ENCODE measurements around the gene CD47.

The CD47 gene

DNA sequence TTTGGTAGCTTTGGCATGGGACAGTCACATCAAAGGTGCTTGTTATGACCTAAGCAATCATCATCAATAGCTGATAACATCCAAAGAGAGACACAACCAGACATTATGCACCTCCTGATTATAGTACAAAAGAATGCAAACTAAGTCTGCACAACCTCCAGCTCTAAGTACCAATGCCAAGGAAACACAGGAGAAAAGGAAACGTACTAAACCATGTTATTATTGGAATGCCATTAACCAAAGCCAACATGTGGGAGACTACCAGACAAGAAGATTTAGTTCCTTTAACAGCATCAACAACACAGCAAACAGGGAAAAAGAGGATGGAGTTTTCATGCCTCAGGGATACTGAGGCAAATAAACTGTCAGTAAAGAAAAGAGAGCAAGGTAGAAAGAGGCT is 61.4 kb downstream of the CD47 start:
- no peak overlapping the region for H2BK12ac ChIP-seq (ENCODE audit: low read length)
- no peak overlapping the region for H4K8ac ChIP-seq (ENCODE audit: low read depth, low read length)
- H2AFZ ChIP-seq (ENCODE audit: low read length) = no peak overlapping the region
- H3K27me3 ChIP-seq (ENCODE audit: control insufficient read depth in 3 of 3, insufficient read depth in 3 of 3, low read depth in 1 of 3, low read length in 3 of 3) = no peaks in the 10 kb centered on the region
- no peak overlapping the region for H3K23ac ChIP-seq (ENCODE audit: low read depth, low read length, poor library complexity)
- no peak overlapping the region for H3K18ac ChIP-seq (ENCODE audit: low read length)
- no peaks in the 10 kb centered on the region for H3K36me3 ChIP-seq (replicated peaks in 1 of 2; ENCODE audit: control insufficient read depth in 2 of 2, insufficient read depth in 2 of 2, low read length in 2 of 2)
- H3K4me3 ChIP-seq (ENCODE audit: low read length in 2 of 2) = no peak overlapping the region
- no peak overlapping the region for H3K4ac ChIP-seq (ENCODE audit: low read length)
- no peak for DNase-seq (ENCODE audit: low spot score)
- no peaks in the 10 kb centered on the region for H3K79me1 ChIP-seq (ENCODE audit: low read depth, low read length)
- H3K9me3 ChIP-seq (replicated peaks in 1 of 2; ENCODE audit: control insufficient read depth in 2 of 2, insufficient read depth in 1 of 2, low read depth in 1 of 2, low read length in 2 of 2) = peaks cover 0 to 5% of the 10 kb centered on the region in 2 donors
- no peak overlapping the region for H2AK5ac ChIP-seq (ENCODE audit: low read depth, low read length)
- H2BK5ac ChIP-seq (ENCODE audit: low read length) = no peak overlapping the region
- no peak overlapping the region for H3K4me2 ChIP-seq (ENCODE audit: insufficient read depth, low read length, poor library complexity, severe bottlenecking)
- H4K91ac ChIP-seq (ENCODE audit: low read depth, low read length, poor library complexity) = no peak overlapping the region
- peaks cover 0 to 7% of the 10 kb centered on the region in 2 donors for H3K4me1 ChIP-seq (ENCODE audit: control insufficient read depth in 2 of 2, insufficient read depth in 1 of 2, low read depth in 1 of 2, low read length in 2 of 2)
- H3K27ac ChIP-seq (replicated peaks; ENCODE audit: low read length) = no peak overlapping the region
- H2BK15ac ChIP-seq (ENCODE audit: low read length) = no peak overlapping the region
- no peak overlapping the region for H2BK120ac ChIP-seq (ENCODE audit: low read depth, low read length)
- no peak overlapping the region for H3K14ac ChIP-seq (ENCODE audit: low read length)
- WGBS, 2 donors (ENCODE audit: extremely low coverage in 2 of 2, insufficient read length in 2 of 2, insufficient replicate concordance in 1 of 2) = no CpG with 5 or more reads among the region's 1 CpG
- no peak overlapping the region for H3K9ac ChIP-seq (ENCODE audit: low read depth, low read length, poor library complexity)

DNA sequence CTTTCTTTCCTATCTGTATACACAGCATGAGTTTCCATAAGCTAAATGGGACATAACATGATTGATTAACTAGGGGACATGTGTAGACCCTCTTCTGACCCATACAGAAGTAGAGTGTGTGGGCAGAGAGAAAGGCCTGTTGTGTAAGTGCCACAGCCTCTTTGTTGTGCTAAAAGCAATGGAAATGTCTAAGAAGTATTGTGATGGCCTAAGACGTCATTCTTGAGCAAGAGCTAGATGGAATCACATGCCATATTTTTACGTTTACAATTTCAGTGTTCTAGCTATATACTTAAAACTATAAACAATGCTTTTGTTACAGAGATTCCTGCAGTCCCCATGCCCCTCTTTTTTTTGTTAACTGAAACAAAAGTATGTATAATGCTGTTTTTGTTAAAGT is 61.9 kb downstream of the CD47 start:
- Histone ChIP-seq H2BK12ac (ENCODE audit: low read length) (no peak overlapping the region), H3K14ac (ENCODE audit: low read length) (no peak overlapping the region), H3K36me3 (replicated peaks in 1 of 2; ENCODE audit: control insufficient read depth in 2 of 2, insufficient read depth in 2 of 2, low read length in 2 of 2) (no peaks in the 10 kb centered on the region), H3K9ac (ENCODE audit: low read depth, low read length, poor library complexity) (no peak overlapping the region), H3K4ac (ENCODE audit: low read length) (no peak overlapping the region), H3K4me1 (ENCODE audit: control insufficient read depth in 2 of 2, insufficient read depth in 1 of 2, low read depth in 1 of 2, low read length in 2 of 2) (peaks cover 0 to 7% of the 10 kb centered on the region in 2 donors), H2AFZ (ENCODE audit: low read length) (peak overlapping the region; percentile 24), H3K18ac (ENCODE audit: low read length) (no peak overlapping the region), H4K8ac (ENCODE audit: low read depth, low read length) (no peak overlapping the region), H2BK120ac (ENCODE audit: low read depth, low read length) (no peak overlapping the region), H3K4me2 (ENCODE audit: insufficient read depth, low read length, poor library complexity, severe bottlenecking) (no peak overlapping the region), H2BK15ac (ENCODE audit: low read length) (no peak overlapping the region), H4K91ac (ENCODE audit: low read depth, low read length, poor library complexity) (no peak overlapping the region), H3K27me3 (ENCODE audit: control insufficient read depth in 3 of 3, insufficient read depth in 3 of 3, low read depth in 1 of 3, low read length in 3 of 3) (no peaks in the 10 kb centered on the region), H2AK5ac (ENCODE audit: low read depth, low read length) (no peak overlapping the region), H3K79me1 (ENCODE audit: low read depth, low read length) (no peaks in the 10 kb centered on the region), H3K27ac (replicated peaks; ENCODE audit: low read length) (no peak overlapping the region), H2BK5ac (ENCODE audit: low read length) (no peak overlapping the region), H3K23ac (ENCODE audit: low read depth, low read length, poor library complexity) (no peak overlapping the region), H3K4me3 (ENCODE audit: low read length in 2 of 2) (no peak overlapping the region), H3K9me3 (replicated peaks in 1 of 2; ENCODE audit: control insufficient read depth in 2 of 2, insufficient read depth in 1 of 2, low read depth in 1 of 2, low read length in 2 of 2) (peaks cover 2 to 8% of the 10 kb centered on the region in 2 donors)
- WGBS, 2 donors (ENCODE audit: extremely low coverage in 2 of 2, insufficient read length in 2 of 2, insufficient replicate concordance in 1 of 2) = no CpG with 5 or more reads among the region's 2 CpGs
- no peak for DNase-seq (ENCODE audit: low spot score)

- Histone ChIP-seq H3K9ac (ENCODE audit: low read depth, low read length, poor library complexity) (no peak overlapping the region), H3K4ac (ENCODE audit: low read length) (no peak overlapping the region), H3K18ac (ENCODE audit: low read length) (no peak overlapping the region), H2BK120ac (ENCODE audit: low read depth, low read length) (no peak overlapping the region), H2BK5ac (ENCODE audit: low read length) (no peak overlapping the region), H3K23ac (ENCODE audit: low read depth, low read length, poor library complexity) (no peak overlapping the region), H3K4me3 (ENCODE audit: low read length in 2 of 2) (no peak overlapping the region), H4K8ac (ENCODE audit: low read depth, low read length) (no peak overlapping the region), H4K91ac (ENCODE audit: low read depth, low read length, poor library complexity) (no peak overlapping the region), H3K36me3 (replicated peaks in 1 of 2; ENCODE audit: control insufficient read depth in 2 of 2, insufficient read depth in 2 of 2, low read length in 2 of 2) (no peaks in the 10 kb centered on the region), H3K27ac (replicated peaks; ENCODE audit: low read length) (no peak overlapping the region), H2BK15ac (ENCODE audit: low read length) (no peak overlapping the region), H3K9me3 (replicated peaks in 1 of 2; ENCODE audit: control insufficient read depth in 2 of 2, insufficient read depth in 1 of 2, low read depth in 1 of 2, low read length in 2 of 2) (peaks cover 2 to 12% of the 10 kb centered on the region in 2 donors), H3K27me3 (ENCODE audit: control insufficient read depth in 3 of 3, insufficient read depth in 3 of 3, low read depth in 1 of 3, low read length in 3 of 3) (peaks cover 0 to 7% (median 0%) of the 10 kb centered on the region in 3 experiments), H3K4me2 (ENCODE audit: insufficient read depth, low read length, poor library complexity, severe bottlenecking) (no peak overlapping the region), H2AK5ac (ENCODE audit: low read depth, low read length) (no peak overlapping the region), H3K79me1 (ENCODE audit: low read depth, low read length) (no peaks in the 10 kb centered on the region), H3K4me1 (ENCODE audit: control insufficient read depth in 2 of 2, insufficient read depth in 1 of 2, low read depth in 1 of 2, low read length in 2 of 2) (peaks cover under 1 to 7% of the 10 kb centered on the region in 2 donors), H2AFZ (ENCODE audit: low read length) (no peak overlapping the region), H3K14ac (ENCODE audit: low read length) (no peak overlapping the region), H2BK12ac (ENCODE audit: low read length) (no peak overlapping the region)
- WGBS, 2 donors (ENCODE audit: extremely low coverage in 2 of 2, insufficient read length in 2 of 2, insufficient replicate concordance in 1 of 2) = no CpG with 5 or more reads among the region's 3 CpGs
- no peak for DNase-seq (ENCODE audit: low spot score)
Measured at GRCh38 chr3:108025177-108025576, 65.7 kb downstream of the CD47 start.

- H3K4me1 ChIP-seq (ENCODE audit: control insufficient read depth in 2 of 2, insufficient read depth in 1 of 2, low read depth in 1 of 2, low read length in 2 of 2) = peaks cover 2 to 7% of the 10 kb centered on the region in 2 donors
- no peak overlapping the region for H3K14ac ChIP-seq (ENCODE audit: low read length)
- no peak overlapping the region for H4K8ac ChIP-seq (ENCODE audit: low read depth, low read length)
- H3K4me3 ChIP-seq (ENCODE audit: low read length in 2 of 2) = no peak overlapping the region
- no peak overlapping the region for H4K91ac ChIP-seq (ENCODE audit: low read depth, low read length, poor library complexity)
- no peak overlapping the region for H2AK5ac ChIP-seq (ENCODE audit: low read depth, low read length)
- no peak overlapping the region for H2BK120ac ChIP-seq (ENCODE audit: low read depth, low read length)
- no peaks in the 10 kb centered on the region for H3K36me3 ChIP-seq (replicated peaks in 1 of 2; ENCODE audit: control insufficient read depth in 2 of 2, insufficient read depth in 2 of 2, low read length in 2 of 2)
- H2BK15ac ChIP-seq (ENCODE audit: low read length) = peak overlapping the region; percentile 13
- no peak overlapping the region for H3K4ac ChIP-seq (ENCODE audit: low read length)
- H3K27me3 ChIP-seq (ENCODE audit: control insufficient read depth in 3 of 3, insufficient read depth in 3 of 3, low read depth in 1 of 3, low read length in 3 of 3) = peaks cover 0 to 10% (median 0%) of the 10 kb centered on the region in 3 experiments
- no peak overlapping the region for H3K27ac ChIP-seq (replicated peaks; ENCODE audit: low read length)
- peaks cover 2 to 12% of the 10 kb centered on the region in 2 donors for H3K9me3 ChIP-seq (replicated peaks in 1 of 2; ENCODE audit: control insufficient read depth in 2 of 2, insufficient read depth in 1 of 2, low read depth in 1 of 2, low read length in 2 of 2)
- no peak overlapping the region for H3K9ac ChIP-seq (ENCODE audit: low read depth, low read length, poor library complexity)
- no peak overlapping the region for H3K18ac ChIP-seq (ENCODE audit: low read length)
- no peak overlapping the region for H3K4me2 ChIP-seq (ENCODE audit: insufficient read depth, low read length, poor library complexity, severe bottlenecking)
- H2BK12ac ChIP-seq (ENCODE audit: low read length) = no peak overlapping the region
- H2BK5ac ChIP-seq (ENCODE audit: low read length) = no peak overlapping the region
- no peaks in the 10 kb centered on the region for H3K79me1 ChIP-seq (ENCODE audit: low read depth, low read length)
- H2AFZ ChIP-seq (ENCODE audit: low read length) = no peak overlapping the region
- no peak for DNase-seq (ENCODE audit: low spot score)
- no CpG with 5 or more reads among the region's 6 CpGs for WGBS, 2 donors (ENCODE audit: extremely low coverage in 2 of 2, insufficient read length in 2 of 2, insufficient replicate concordance in 1 of 2)
- H3K23ac ChIP-seq (ENCODE audit: low read depth, low read length, poor library complexity) = no peak overlapping the region
Measured at GRCh38 chr3:108024146-108024850, 66.5 kb downstream of the CD47 start.
